BJ (cell line): ENCODE data around the gene COLEC12. TPM values are rescaled to one million over a fixed set of nuclear protein-coding genes. Genes with fewer than 3 reads are reported as not detected.

Experiments used
- CTCF ChIA-PET: fragments of 350-600 bp; formaldehyde crosslinking; extraction: SDS; loops from one replicate; lab custom pipeline; 2021; ENCODE audit warnings: antibody characterized with exemption, inconsistent platforms; lab: Yijun Ruan, JAX
- POLR2A ChIA-PET: fragments of 300-600 bp; sonication (Branson Sonifier 250); formaldehyde crosslinking; extraction: SDS; loops from one replicate; lab custom pipeline; 2021; ENCODE audit warnings: antibody characterized with exemption; lab: Charles Lee
- DNase-seq: peaks from one replicate; pipeline ENCODE4 v3.0.0-alpha.2; 2011; ENCODE audit warnings: low read depth
- H3K27me3 ChIP-seq: 2 replicates; pipeline ENCODE4 v1.6.0; 2011; ENCODE audit warnings: low read length; ENCODE audit not compliant: control insufficient read depth, insufficient read depth
- H3K36me3 ChIP-seq: 2 replicates; pipeline ENCODE4 v1.5.1; 2011; ENCODE audit warnings: low read length; ENCODE audit not compliant: control insufficient read depth, insufficient read depth
- H3K4me3 ChIP-seq: 2 replicates; pipeline ENCODE4 v1.5.1; 2011; ENCODE audit warnings: low read depth, mild to moderate bottlenecking, control low read depth, low read length
- polyA plus RNA-seq: library from polyadenylated mRNA; depleted of rRNA; stranded (reverse); fragments of >200 nt; gene quantifications from 2 replicates; pipeline ENCODE4 v1.2.3, GENCODE V29; 2011
- TF ChIP-seq, protein P1 (sequence below): IDR thresholded peaks from 2 replicates; pipeline ENCODE4 v1.5.1; 2011; ENCODE audit warnings: low read depth, mild to moderate bottlenecking, control low read depth, inconsistent platforms, low read length, moderate library complexity; ENCODE audit not compliant: insufficient read depth

COLEC12 gene
- polyA plus RNA-seq, 1 experiment = 41.1 TPM

DNA sequence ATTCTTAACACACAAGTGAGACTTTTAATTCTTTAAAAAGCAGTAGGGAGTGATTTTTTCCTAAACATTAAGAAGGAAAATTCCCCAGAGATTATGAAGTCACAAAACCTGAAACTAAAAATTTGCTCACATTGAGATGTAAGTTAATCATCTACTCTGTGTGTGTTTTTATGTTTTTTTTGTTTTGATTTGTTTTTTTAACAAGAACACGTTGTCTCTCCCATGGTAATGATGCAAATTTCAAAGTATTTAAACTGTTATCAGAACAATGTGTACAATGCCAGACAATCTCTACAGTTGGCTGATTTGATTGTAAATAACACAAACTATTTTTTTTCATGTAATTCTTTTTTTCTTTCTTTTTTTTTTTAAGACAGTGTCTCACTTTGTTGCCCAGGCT is 71.5 kb downstream of the COLEC12 start:
- ChIA-PET CTCF (interaction anchor here (1.2 kb wide), 1 partner anchor 8 kb away, joined by 3 read pairs; no protein-coding TSS in a partner anchor), POLR2A (no interaction called here)
- Histone ChIP-seq H3K36me3 (no peaks in the 10 kb centered on the region), H3K4me3 (no peak overlapping the region), H3K27me3 (no peaks in the 10 kb centered on the region)
- no peak for DNase-seq
- TF ChIP-seq, protein P1, sequence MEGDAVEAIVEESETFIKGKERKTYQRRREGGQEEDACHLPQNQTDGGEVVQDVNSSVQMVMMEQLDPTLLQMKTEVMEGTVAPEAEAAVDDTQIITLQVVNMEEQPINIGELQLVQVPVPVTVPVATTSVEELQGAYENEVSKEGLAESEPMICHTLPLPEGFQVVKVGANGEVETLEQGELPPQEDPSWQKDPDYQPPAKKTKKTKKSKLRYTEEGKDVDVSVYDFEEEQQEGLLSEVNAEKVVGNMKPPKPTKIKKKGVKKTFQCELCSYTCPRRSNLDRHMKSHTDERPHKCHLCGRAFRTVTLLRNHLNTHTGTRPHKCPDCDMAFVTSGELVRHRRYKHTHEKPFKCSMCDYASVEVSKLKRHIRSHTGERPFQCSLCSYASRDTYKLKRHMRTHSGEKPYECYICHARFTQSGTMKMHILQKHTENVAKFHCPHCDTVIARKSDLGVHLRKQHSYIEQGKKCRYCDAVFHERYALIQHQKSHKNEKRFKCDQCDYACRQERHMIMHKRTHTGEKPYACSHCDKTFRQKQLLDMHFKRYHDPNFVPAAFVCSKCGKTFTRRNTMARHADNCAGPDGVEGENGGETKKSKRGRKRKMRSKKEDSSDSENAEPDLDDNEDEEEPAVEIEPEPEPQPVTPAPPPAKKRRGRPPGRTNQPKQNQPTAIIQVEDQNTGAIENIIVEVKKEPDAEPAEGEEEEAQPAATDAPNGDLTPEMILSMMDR = no peak

DNA sequence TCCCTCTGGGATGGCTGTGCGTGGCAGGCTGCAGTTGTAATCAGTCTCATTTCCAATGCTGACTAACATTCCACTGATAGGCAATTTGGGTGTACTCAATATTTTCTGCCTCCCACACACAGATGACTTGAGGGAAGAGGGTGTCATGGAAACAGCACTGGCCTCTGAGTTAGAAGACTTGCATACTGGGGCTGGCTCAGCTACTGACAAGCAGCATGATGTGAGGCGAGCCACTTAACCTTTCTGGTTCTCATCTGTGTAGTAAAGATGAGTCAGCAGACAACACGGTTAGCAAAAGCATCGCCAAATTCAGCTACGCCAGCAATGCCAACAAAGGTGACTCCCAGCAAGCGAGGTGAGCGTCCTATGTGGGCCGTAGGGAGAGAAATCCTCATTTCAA is 73.5 kb downstream of the COLEC12 start:
- CTCF ChIA-PET = interaction anchor here (1.1 kb wide), 1 partner anchor 32 kb away, joined by 3 read pairs; no protein-coding TSS in a partner anchor
- no peak overlapping the region for H3K4me3 ChIP-seq
- DNase-seq = peak; percentile 41
- no peaks in the 10 kb centered on the region for H3K27me3 ChIP-seq
- TF ChIP-seq, protein P1 = no peak
- H3K36me3 ChIP-seq = no peaks in the 10 kb centered on the region
- POLR2A ChIA-PET = interaction anchor here (0.6 kb wide), 1 partner anchor 195 kb away, joined by 3 read pairs; no protein-coding TSS in a partner anchor

DNA sequence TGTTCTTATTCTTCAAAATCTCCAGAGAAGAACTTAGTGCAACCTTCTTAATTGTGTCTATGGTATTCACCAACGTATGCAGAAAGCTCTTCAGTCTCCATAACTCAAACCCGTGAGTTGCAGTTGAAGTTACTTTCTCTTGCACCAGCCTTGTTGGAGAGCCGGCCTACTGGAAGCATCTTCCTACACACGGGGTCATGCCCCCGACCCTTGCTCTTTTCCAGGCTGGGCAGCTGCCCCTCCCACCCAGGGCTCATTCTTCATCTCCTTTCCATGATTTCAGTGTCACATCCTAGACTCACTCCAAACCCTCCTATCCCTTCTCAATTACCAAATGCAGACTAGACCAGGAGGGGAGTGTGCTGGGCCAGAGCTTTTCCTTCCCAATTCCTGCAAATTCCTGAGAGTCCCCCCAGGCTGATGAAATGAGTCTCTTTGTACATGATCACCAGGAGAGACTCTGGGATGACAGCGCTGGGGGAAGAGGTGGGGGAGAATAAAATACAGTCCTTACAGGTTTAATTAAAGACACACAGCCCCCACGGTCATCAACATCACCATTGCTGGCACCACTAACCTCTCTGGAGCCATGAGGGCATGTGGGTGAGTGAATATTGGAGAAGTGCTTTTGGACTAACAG is 75.3 kb downstream of the COLEC12 start:
- CTCF ChIA-PET = interaction anchor here (0.6 to 1.5 kb wide), 2 partner anchors 187 to 405 kb away, joined by 3 read pairs; no protein-coding TSS in a partner anchor
- Histone ChIP-seq H3K36me3 (no peaks in the 10 kb centered on the region), H3K4me3 (no peak overlapping the region), H3K27me3 (no peaks in the 10 kb centered on the region)
- TF ChIP-seq, protein P1 = no peak
- POLR2A ChIA-PET = no interaction called here
- DNase-seq = no peak

DNA sequence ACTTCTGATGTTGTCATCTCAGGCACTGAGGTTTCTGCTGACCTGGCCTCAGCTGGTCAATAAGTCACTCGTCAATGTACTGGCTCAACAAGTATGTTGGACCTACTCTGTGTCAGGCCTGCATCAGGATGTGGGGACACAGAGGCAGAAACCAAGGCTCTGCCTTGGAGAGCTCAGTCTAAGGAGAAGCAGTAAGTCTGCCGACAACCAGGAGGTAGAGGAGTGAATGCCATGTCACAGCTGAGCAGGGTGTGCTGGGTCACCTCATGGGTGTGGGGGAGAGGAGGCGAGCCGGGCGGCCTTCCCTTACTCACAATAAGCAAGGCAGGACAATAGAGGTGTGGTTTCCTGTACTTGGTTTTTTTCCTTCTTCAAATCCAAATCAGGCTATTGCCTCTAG is 75.8 kb downstream of the COLEC12 start:
- H3K36me3 ChIP-seq = no peaks in the 10 kb centered on the region
- no peaks in the 10 kb centered on the region for H3K27me3 ChIP-seq
- POLR2A ChIA-PET = no interaction called here
- TF ChIP-seq, protein P1 = no peak
- DNase-seq = no peak
- CTCF ChIA-PET = interaction anchor here (0.6 to 1.5 kb wide), 4 partner anchors 22 to 406 kb away, joined by 3 read pairs; no protein-coding TSS in a partner anchor
- H3K4me3 ChIP-seq = no peak overlapping the region

DNA sequence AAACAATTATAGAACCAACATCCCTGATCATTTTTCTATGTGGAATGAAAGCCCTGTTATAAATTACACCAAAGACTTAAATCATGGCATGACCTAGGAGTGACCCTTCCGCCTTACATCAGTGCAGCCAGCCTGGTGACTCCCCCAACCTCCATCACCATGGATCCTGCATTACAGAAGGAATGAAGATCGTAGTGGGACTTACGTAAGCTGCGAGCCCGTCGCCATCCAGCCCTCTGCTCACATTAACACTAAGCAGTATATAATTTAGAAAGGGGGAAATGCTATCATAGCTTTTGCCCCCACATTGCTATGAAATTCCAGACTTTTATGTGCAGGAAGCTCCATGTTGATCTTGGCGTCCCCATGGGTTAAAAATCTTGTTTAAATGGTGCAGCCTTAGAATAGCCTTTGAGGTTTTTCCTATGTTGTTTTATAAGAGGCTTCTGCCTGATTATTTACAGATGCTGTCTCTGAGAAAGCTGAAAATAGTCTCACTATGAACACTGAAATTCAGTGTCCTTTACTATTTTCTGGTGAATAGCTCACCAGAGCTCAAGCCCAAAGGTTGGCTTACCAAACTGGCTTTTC is 76.3 kb downstream of the COLEC12 start:
- no peaks in the 10 kb centered on the region for H3K36me3 ChIP-seq
- DNase-seq = peak; percentile 80
- TF ChIP-seq, protein P1 = no peak
- ChIA-PET POLR2A (no interaction called here), CTCF (interaction anchor here (0.6 to 1.5 kb wide), 3 partner anchors 21 to 188 kb away, joined by 3 read pairs; no protein-coding TSS in a partner anchor)
- no peaks in the 10 kb centered on the region for H3K27me3 ChIP-seq
- no peak overlapping the region for H3K4me3 ChIP-seq
